ENCODE measurements around the gene OPCML. TPM values are rescaled to one million over a fixed set of nuclear protein-coding genes. Genes with fewer than 3 reads are reported as not detected.

OPCML gene
- total and polyA plus RNA-seq, 5 donors = 0.14 to 2.8 (median 1.1) TPM

DNA sequence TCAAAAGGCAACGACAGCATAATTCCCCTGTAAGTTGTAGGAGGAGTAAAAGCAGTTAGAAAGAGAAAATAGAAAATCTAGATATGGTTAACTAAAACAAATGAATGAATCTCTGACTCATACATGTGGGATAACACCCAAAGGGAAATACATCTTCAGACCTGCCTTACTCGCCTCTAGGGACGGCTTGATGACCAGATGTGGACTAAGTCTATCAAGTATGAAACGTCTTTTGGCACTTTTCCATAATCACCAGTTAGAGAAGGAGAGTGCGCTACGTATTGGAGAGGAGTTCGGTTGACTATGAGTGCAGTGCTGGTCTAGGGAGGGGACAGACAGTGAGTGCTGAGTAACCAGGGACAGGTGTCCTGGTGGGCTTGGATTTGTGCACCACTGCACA lies 459.9 kb downstream of the OPCML start:
- 66% methylated on average over 7 of the region's 7 CpGs for WGBS
- DNase-seq = no peak
- no peak for ATAC-seq
- intact Hi-C loops (cut with DNase I) = no loop called here
- H3K27me3 ChIP-seq (ENCODE audit: control insufficient read depth, insufficient read depth) = no peaks in the 10 kb centered on the region
- H3K27ac ChIP-seq (ENCODE audit: low read length) = no peak overlapping the region
- no peaks in the 10 kb centered on the region for H3K9me3 ChIP-seq (ENCODE audit: control insufficient read depth, low read length)
- H3K4me1 ChIP-seq (ENCODE audit: control insufficient read depth, insufficient read depth, low read length) = no peaks in the 10 kb centered on the region
- no peak overlapping the region for H3K4me3 ChIP-seq (ENCODE audit: low read length)

DNA sequence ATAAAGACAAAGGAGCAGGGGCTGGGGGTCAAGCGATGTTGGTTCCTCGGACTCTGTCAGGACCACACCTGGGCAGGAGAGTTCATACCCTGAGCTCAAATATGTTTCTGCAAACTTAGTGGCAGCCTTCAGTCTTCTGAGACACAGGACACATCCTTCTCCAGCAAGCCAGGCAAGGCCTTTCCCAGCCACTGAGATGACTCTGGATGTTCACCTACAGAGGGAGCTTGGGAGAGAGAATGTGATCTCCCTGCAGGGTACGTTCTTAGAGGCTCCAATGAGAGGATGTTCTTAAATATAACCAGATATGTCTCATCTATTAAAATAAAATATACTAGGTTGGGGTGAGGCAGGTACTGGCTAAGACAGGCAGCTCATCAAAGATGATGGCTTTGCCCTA lies 461.5 kb downstream of the OPCML start:
- H3K4me1 ChIP-seq (ENCODE audit: control insufficient read depth, insufficient read depth, low read length) = no peaks in the 10 kb centered on the region
- H3K4me3 ChIP-seq (ENCODE audit: low read length) = no peak overlapping the region
- 55% methylated on average over 3 of the region's 3 CpGs for WGBS
- ATAC-seq (no peak), DNase-seq (no peak)
- H3K27me3 ChIP-seq (ENCODE audit: control insufficient read depth, insufficient read depth) = no peaks in the 10 kb centered on the region
- H3K9me3 ChIP-seq (ENCODE audit: control insufficient read depth, low read length) = no peaks in the 10 kb centered on the region
- intact Hi-C loops (cut with DNase I) = no loop called here
- H3K27ac ChIP-seq (ENCODE audit: low read length) = no peak overlapping the region

DNA sequence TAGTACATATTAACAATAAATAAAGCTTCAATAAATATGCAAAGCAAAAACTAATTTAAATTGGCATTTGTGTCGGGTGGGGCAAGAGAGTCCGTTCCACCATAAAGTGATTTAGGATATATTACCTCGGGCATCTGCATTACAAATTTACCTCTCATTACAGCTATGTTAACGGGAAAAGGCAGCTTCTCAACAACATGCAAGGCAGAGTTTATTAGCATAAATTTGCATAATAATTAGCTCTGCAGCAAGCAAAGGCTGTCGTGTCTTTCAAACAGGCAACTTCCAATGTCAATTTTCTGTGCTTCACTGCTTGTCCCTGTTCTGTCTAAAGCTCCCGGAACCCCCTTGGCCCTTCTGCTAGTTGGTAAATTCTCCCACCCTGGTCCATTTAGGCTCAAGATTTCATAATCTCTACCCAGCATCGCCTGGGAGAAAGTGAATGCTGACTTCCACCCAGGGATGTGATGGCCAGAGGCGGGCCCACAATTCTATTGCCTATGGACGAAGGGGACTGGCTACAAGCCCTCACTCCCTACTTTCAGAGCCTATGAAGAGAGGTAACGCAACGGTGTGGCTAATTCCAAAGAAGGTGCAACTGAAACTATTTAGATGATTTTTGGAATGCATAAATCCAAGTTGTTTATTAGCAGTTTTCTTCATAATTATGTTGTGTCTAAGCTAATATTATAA lies 462.1 kb downstream of the OPCML start:
- H3K4me3 ChIP-seq (ENCODE audit: low read length) = no peak overlapping the region
- no peaks in the 10 kb centered on the region for H3K27me3 ChIP-seq (ENCODE audit: control insufficient read depth, insufficient read depth)
- no peaks in the 10 kb centered on the region for H3K9me3 ChIP-seq (ENCODE audit: control insufficient read depth, low read length)
- ATAC-seq (no peak), DNase-seq (no peak)
- no peaks in the 10 kb centered on the region for H3K4me1 ChIP-seq (ENCODE audit: control insufficient read depth, insufficient read depth, low read length)
- no peak overlapping the region for H3K27ac ChIP-seq (ENCODE audit: low read length)
- intact Hi-C loops (cut with DNase I) = no loop called here
- WGBS = 40% methylated on average over 11 of the region's 11 CpGs

DNA sequence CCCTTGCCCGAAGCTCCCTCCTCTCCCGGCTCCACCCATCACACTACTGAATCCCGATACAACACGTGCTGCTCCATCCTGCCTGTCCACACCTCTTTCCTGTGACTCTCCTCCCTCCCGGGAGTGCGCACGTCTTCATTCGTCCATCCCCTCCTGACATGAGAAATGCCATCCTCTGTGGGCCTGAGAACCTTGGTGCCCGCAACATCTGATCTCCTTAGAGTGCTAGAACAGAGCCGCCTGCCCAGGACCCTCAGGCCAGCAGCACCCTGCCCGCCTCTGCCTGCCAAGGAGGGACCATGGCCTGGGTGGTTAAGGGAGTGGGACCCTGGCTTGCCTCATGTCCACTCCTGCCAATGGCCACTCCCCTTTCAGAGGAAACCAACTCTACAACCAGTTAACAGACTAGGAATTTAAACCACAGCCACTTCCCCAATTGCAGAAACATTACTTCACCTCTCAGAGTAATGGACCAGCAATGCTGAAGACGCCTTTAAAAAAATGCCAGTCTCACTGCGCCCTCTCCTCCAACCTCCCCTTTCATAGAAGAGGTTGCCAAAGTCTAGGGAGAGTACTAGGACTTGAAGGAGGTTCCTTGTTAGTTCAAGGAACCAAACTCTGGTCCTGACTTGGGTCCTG lies 466.3 kb downstream of the OPCML start:
- Histone ChIP-seq H3K4me3 (ENCODE audit: low read length) (no peak overlapping the region), H3K27me3 (ENCODE audit: control insufficient read depth, insufficient read depth) (no peaks in the 10 kb centered on the region), H3K4me1 (ENCODE audit: control insufficient read depth, insufficient read depth, low read length) (no peaks in the 10 kb centered on the region), H3K27ac (ENCODE audit: low read length) (no peak overlapping the region), H3K9me3 (ENCODE audit: control insufficient read depth, low read length) (no peaks in the 10 kb centered on the region)
- intact Hi-C loops (cut with DNase I) = no loop called here
- ATAC-seq = no peak
- 88% methylated on average over 13 of the region's 13 CpGs for WGBS
- DNase-seq = no peak

DNA sequence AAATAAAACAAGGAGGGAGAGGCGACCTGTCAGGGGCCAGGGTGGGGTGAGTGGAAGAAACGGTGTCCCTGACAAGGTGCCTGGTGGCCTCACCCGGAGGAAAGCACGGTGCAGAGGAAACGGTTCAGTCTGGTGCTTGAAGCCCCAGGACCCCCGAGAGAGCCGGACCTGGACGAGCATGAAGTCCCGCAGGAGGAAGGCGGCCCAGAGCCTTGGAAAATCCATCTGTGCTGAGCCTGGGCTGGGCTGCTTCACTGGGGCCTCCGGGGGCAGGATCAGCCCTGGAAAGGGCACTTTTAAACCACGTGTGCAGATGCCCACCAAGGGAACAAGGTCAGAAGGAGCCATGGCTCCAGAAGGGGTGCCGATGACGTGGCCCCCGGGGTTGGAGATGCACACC lies 467.3 kb downstream of the OPCML start:
- DNase-seq = peak in 1 of 3 donors; percentile 43

DNA sequence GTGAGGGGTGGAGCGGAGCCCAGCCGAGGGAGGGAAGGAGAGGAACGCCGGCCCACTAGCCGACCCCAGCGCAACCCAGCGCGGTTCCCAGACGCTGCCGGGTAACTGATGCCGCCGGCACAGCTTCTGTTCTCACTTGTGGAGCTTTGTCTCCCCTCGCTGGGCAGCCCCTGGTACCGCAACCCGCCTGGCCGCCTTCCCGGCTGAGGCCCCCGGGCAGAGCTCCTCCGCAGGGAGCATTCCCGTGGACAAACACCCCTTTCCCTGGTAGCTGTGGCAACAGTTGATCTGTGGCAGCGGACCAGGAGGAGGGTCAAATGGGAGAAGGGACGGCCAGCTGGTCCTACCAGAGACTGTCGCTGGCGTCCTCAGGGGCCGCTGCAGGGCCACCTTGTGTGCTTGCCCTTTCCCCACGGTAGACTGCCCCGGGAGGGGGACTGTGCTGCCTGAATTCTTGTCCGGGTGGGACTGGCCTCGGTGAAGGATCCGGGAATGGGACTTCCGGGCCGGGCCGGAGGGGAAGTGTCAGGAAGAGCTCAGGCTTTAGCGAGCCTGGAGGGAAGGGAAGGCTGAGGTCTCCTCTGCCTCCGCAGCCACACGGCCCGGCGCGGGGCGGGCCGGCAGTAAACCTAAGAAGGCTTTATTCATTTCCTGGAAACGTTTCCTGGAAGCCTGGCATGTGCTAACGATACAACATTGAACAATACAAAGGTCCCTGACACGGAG lies 468.0 kb downstream of the OPCML start:
- intact Hi-C loops (cut with DNase I) = loop anchor here in 1 of 4 donors (5.0 kb wide), 1 partner anchor 122 kb away; no protein-coding TSS in a partner anchor
- peak overlapping the region; percentile 51 for H3K4me3 ChIP-seq (ENCODE audit: low read length)
- WGBS = 2% methylated on average over 44 of the region's 44 CpGs
- H3K4me1 ChIP-seq (ENCODE audit: control insufficient read depth, insufficient read depth, low read length) = no peaks in the 10 kb centered on the region
- ATAC-seq (peak; percentile 96 to 97), DNase-seq (peak; percentile 87 to 92 (median 89))
- peak overlapping the region; percentile 55 for H3K27ac ChIP-seq (ENCODE audit: low read length)
- H3K27me3 ChIP-seq (ENCODE audit: control insufficient read depth, insufficient read depth) = no peaks in the 10 kb centered on the region
- H3K9me3 ChIP-seq (ENCODE audit: control insufficient read depth, low read length) = no peaks in the 10 kb centered on the region

More for the DNA sequence above, 467.3 kb downstream of the OPCML start:
- Histone ChIP-seq H3K4me3 (ENCODE audit: low read length) (peak overlapping the region; percentile 51), H3K9me3 (ENCODE audit: control insufficient read depth, low read length) (no peaks in the 10 kb centered on the region), H3K27me3 (ENCODE audit: control insufficient read depth, insufficient read depth) (no peaks in the 10 kb centered on the region), H3K4me1 (ENCODE audit: control insufficient read depth, insufficient read depth, low read length) (no peaks in the 10 kb centered on the region), H3K27ac (ENCODE audit: low read length) (no peak overlapping the region)
- WGBS = 81% methylated on average over 15 of the region's 15 CpGs
- ATAC-seq = peak in 1 of 2 donors; percentile 2
- intact Hi-C loops (cut with DNase I) = loop anchor here in 1 of 4 donors (5.0 kb wide), 1 partner anchor 123 kb away; no protein-coding TSS in a partner anchor

DNA sequence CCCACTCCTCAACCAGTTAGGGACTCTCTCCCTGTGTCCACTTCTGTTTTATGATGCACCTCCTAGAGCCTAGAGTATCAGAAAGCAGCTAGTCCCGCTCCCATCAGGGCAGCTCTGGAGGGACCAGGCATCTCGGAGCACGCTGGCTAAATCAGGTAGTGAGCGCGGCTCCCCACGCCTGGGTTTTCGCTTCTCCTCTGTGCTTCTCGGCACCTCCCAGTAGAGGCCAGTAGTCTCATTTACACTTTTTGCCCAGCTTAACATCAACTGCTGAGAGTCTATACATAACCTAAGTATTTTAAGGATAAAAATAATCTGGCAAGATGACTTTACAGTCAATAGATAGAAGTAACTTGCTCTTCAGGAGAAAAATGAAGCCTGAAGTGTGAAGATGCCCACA lies 473.8 kb downstream of the OPCML start:
- DNase-seq (no peak), ATAC-seq (no peak)
- intact Hi-C loops (cut with DNase I) = no loop called here
- H3K27ac ChIP-seq (ENCODE audit: low read length) = no peak overlapping the region
- no peaks in the 10 kb centered on the region for H3K9me3 ChIP-seq (ENCODE audit: control insufficient read depth, low read length)
- H3K27me3 ChIP-seq (ENCODE audit: control insufficient read depth, insufficient read depth) = no peaks in the 10 kb centered on the region
- H3K4me1 ChIP-seq (ENCODE audit: control insufficient read depth, insufficient read depth, low read length) = no peaks in the 10 kb centered on the region
- 58% methylated on average over 8 of the region's 8 CpGs for whole genome bisulfite sequencing
- H3K4me3 ChIP-seq (ENCODE audit: low read length) = no peak overlapping the region

DNA sequence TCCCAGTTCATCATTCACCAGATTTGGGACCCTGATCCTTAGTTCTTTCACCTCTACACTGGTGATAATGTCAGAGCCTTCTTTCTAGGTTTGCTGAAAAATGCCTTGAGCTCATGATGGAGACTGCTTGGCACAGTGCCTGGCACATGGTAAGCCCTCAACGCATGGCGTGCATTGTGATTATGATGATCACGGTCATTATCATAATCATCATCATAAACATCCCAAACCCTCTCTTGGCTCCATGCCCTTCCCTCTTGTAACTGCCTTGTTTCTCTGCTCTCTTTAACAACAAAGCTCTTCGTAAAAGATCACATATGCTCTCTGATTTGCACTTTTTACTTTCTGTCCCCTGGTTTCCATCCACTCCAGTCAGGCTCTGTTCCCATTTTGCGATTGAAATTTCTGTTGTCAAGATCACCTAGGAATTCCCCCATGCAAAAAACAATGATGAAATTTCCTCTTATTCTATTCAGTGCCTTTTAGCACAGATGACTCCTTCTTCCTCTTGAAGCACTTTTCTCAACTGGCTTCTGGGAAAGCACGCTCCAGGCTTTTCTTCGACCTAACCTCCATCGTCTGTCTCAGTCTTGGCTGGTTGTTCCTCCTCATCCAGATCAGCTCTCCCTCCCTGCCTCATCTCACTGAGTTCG lies 479.1 kb downstream of the OPCML start:
- ATAC-seq (no peak), DNase-seq (no peak)
- no peaks in the 10 kb centered on the region for H3K27me3 ChIP-seq (ENCODE audit: control insufficient read depth, insufficient read depth)
- no peaks in the 10 kb centered on the region for H3K9me3 ChIP-seq (ENCODE audit: control insufficient read depth, low read length)
- intact Hi-C loops (cut with DNase I) = no loop called here
- WGBS = 57% methylated on average over 9 of the region's 9 CpGs
- no peaks in the 10 kb centered on the region for H3K4me1 ChIP-seq (ENCODE audit: control insufficient read depth, insufficient read depth, low read length)
- no peak overlapping the region for H3K4me3 ChIP-seq (ENCODE audit: low read length)
- H3K27ac ChIP-seq (ENCODE audit: low read length) = no peak overlapping the region

DNA sequence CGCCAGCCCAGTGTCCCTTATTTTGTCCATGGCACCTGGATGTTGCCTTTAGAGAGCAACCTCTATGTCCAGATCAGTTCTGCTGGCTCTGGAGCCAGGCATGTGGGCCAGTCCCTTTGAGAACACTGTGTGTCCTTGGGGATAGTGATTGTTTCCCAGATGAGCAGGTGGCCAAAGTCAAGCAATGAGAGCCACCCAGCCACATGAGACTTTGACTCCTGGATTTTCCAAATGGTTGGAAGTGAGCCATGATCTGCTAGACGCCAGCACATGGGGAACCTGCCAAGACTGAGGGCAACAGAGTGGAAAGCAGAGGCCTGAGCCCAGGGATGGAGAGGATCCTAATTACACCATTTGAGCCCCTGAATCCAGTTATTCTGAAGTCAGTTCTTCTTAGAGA lies 479.8 kb downstream of the OPCML start:
- intact Hi-C loops (cut with DNase I) = no loop called here
- no peaks in the 10 kb centered on the region for H3K27me3 ChIP-seq (ENCODE audit: control insufficient read depth, insufficient read depth)
- no peak overlapping the region for H3K4me3 ChIP-seq (ENCODE audit: low read length)
- no peak overlapping the region for H3K27ac ChIP-seq (ENCODE audit: low read length)
- DNase-seq (no peak), ATAC-seq (peak; percentile 29 to 64)
- H3K9me3 ChIP-seq (ENCODE audit: control insufficient read depth, low read length) = no peaks in the 10 kb centered on the region
- 49% methylated on average over 2 of the region's 2 CpGs for WGBS
- H3K4me1 ChIP-seq (ENCODE audit: control insufficient read depth, insufficient read depth, low read length) = no peaks in the 10 kb centered on the region

DNA sequence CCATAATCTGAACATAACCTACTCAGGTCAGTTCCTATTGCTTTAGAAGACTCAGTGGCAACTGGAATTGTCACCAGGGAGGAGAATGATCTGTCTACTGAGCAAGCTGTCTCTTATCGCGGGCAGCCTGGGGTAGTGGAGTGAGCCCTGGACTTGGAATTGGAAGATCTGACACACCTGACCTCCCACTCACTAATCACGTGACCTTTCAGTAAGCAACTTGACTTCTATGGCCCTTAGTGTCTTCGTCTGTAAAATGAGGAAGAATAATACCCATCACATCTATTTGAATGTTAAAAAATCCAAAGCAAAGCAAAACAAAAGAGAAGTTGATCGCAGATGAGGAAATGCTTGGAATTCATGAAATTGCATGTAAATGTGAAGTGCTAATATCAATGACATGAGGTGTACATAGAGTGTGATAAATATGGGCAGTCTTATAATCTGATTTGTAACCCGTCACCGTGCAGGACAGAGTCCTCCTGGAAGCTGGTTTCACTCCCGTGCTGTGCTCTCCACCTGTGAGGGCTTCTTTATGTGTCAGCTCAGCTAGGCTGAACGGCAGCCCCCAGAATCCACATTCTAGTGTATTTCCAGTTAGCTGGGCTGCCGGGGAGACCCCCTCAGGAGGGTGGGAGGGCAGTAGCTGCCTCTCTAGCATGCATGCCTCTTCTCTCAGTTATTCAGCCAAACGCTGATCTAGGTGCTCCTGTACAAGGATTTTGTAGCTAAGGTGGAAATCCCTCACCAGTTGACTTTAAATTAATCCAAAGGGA lies 482.9 kb downstream of the OPCML start:
- 47% methylated on average over 11 of the region's 11 CpGs for WGBS
- intact Hi-C loops (cut with DNase I) = no loop called here

More for the DNA sequence above, 482.9 kb downstream of the OPCML start:
- ATAC-seq = no peak
- H3K27me3 ChIP-seq (ENCODE audit: control insufficient read depth, insufficient read depth) = no peaks in the 10 kb centered on the region
- no peak overlapping the region for H3K4me3 ChIP-seq (ENCODE audit: low read length)
- no peaks in the 10 kb centered on the region for H3K9me3 ChIP-seq (ENCODE audit: control insufficient read depth, low read length)
- DNase-seq = no peak
- H3K4me1 ChIP-seq (ENCODE audit: control insufficient read depth, insufficient read depth, low read length) = no peaks in the 10 kb centered on the region
- no peak overlapping the region for H3K27ac ChIP-seq (ENCODE audit: low read length)

Measured in right cardiac atrium (tissue), 5 donors.